Measurements from ENCODE around the gene KIAA0825.

Gene KIAA0825

DNA sequence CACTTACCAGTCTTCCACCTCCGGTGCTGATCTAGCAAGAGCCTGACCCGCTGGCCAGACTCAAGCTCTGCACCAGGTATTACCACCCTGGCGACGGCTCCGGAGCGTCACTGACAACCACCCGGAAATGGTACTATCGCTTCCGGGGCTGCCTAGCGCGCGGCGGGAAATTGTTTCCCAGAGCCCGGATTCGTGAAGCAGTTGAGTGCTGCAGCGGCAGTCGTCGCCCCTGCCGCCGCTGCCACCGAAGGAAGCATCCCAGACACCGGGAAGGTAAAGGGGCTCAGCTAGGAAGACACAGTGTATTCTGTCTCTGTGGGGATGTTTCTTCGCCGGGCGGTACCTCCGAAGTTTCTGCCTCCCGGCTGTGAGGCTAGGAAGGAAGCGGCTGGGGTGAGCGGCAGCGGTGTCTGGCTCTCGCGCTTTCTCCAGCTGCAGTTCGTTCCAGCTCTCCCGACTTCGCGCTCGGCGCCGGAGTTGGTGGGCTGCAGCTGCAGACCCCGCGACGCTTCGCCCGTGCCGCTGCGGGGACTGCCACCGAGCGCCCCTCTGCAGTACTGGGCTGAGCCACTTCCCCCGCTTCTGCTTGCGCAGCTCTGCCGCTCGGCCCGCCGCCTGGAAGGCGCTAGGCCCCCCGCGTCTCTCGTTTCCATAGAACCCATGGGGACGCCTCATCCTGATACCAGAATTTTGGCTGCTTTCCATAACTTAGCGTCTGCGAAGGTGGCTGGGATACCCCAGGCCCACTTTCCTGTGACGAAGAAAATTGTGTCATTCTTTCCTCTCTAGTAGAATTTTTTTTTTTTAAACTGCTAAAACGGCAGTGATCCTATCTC lies at the start of gene KIAA0825, which contains the start of gene SLF1:
TSS of gene KIAA0825 (minus strand) at position 112 of the 836 bp plus-strand sequence. CDS start 81,478 bp downstream, outside the sequence.
TSS of gene SLF1 (plus strand) at position 177 of the 836 bp plus-strand sequence. CDS start 10,142 bp downstream, outside the sequence.
- peak; percentile 78 for DNase-seq (ENCODE audit: low spot score)

GRCh38 chr5:94667937-94668336 lies 49.5 kb upstream of the KIAA0825 start:
- DNase-seq (ENCODE audit: low spot score), result no peak

DNA sequence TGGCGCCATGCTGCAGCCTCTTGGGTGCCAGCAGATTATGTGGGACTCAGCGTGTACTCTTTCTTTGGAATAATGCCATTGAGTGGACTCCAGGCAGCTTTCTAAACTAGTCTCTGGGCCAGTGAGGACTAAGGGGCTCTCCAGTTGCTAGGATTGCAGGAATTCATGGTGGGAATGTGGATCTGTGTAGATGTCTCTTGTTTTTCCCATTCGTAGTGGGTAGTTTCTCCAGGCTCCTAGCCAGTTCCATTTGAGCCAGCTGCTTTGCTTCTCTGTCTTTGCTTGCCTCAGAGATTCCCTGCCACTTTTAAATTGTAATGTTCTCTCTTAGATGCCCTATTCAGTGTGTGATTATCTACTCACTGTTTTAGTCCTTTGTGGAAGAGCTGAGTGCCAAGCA lies 42.7 kb upstream of the KIAA0825 start:
- no peak for DNase-seq (ENCODE audit: low spot score)

GRCh38 chr5:94660506-94660905 lies 42.1 kb upstream of the KIAA0825 start:
- no peak for DNase-seq (ENCODE audit: low spot score)

- DNase-seq (ENCODE audit: low spot score), result no peak
These were observed 39.9 kb upstream of the KIAA0825 start for GRCh38 chr5:94658272-94658671.

GRCh38 chr5:94649874-94650273 lies 31.5 kb upstream of the KIAA0825 start:
- DNase-seq (ENCODE audit: low spot score), result no peak

DNA sequence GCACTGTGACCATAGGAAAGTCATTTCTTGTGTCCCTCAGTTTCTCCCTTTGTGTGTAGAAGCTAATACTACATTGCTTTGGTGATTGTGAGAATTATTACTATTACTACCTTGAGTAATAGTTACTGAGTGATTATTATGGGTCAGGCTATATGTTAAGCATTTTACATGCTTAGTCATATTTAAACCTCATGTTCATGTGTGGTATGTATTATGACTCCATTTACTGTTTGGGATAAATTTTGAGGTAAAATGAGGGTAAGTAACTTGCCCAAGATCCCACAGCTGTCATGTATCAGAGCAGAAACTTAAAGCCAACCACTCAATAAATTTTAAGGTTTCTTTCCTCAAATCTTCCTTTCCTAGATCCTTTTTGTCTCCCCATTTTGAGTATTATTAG lies 28.4 kb upstream of the KIAA0825 start:
- DNase-seq (ENCODE audit: low spot score), result no peak

DNA sequence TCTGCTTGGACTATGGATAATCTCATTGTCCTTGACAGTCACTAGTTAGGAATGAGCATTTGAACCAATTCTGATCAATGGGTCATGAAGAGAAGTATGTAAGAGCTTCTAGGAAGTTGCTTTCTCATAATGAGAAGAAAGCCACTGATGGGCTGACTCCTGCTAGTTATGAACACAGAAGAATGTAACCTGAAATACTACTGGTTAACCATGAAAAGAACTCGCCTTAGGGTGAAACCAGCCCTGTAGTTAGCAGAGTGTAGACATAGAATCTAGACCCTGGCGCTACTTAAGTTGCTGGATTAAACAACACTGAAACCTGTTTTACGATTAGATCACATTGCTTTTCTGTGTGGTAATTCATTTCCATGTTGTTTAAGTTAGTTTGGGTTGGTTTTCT lies 26.6 kb upstream of the KIAA0825 start:
- no peak for DNase-seq (ENCODE audit: low spot score)

DNA sequence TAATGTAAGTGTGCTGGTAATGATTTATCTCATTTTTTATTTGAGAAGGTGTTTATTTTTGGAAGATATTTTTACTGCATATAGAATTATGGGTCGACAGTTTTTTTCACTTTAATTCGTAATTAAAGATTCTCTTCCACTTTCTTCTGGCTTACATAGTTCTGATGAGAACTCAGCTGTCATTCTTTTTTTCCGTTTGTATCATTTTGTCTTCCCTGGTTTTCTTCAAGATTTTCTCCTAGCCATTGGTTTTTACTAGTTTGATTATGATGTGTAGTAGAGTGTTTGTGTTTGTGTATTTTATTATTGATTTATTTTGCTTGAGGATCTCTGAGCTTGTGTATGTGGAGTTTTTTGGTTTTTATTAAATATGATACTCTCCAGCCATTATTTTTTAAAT lies 21.8 kb upstream of the KIAA0825 start:
- no peak for DNase-seq (ENCODE audit: low spot score)

DNA sequence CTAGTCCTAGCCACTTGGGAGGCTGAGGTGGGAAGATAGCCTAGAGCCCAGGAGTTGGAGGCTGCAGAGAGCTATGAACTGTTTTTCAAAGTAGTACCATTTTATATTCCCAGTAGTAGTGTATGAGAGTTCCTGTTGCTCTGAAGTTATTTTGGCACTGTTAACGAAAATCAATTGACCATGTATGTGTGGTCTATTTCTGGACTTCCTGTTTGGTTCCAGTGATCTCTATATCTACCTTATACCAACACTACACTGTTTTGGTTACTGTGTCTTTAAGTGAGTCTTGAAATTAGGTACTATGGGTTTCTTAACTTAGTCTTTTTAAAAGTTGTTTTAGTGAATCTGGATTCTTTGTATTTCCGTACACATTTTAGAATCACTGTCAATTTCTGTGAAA lies 13.6 kb upstream of the KIAA0825 start:
- DNase-seq (ENCODE audit: low spot score), result no peak

DNA sequence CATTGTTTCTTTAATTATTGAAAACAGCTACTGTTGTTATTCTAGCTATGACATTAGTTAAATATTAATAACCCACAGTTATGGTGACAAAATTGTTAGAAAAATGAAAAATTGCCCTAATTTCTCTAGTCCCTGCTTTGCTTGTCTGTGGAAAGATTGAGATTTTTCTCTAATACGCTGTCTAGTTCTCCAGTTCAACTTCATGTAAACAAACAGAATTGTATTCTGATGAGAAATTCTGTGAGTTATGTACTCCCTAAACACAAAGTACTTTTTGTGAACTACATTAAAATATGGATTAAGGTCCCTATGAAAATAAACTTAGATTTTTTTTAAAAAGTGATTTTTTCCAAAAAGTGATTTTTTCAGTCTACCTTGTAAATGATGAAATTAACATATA lies 8.8 kb upstream of the KIAA0825 start:
- DNase-seq (ENCODE audit: low spot score), result no peak

DNA sequence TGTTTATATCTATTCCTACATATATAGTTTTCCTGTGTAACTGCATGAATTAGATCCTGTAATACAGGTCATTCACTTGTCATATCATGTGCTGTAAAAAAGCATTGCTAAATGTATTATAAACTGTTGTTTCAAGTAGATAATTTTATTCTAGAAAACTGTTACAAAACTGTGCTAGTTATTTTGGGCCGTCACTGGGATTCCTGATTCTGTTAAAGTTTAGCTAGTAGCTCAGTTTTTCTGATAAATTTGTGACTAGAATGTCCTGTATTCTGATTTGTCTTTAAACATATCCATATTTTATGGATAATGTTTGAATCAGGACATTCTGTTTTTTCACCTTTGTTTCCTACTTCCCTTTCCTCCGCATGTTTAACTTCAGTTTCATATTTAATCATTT lies 5.5 kb upstream of the KIAA0825 start:
- DNase-seq (ENCODE audit: low spot score), result no peak

DNA sequence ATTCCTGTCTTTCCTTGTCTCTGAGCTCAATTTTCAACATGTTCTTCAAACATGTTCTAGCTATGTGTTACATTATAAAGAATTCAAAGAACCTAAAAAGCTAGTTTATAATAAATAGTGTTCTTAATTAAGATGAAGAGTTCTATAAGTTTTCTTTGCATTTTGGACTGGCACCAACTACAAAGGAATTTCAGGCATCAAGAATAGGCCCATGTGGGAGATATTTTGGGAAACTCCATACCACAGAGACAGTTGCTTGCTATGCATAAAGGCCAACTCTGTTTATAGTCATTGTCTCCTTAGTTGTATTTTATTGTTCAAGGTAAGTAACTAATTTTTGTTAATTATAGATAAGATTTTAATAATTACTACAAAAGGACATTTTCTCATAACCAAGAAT lies 4.6 kb upstream of the KIAA0825 start:
- DNase-seq (ENCODE audit: low spot score), result no peak

DNA sequence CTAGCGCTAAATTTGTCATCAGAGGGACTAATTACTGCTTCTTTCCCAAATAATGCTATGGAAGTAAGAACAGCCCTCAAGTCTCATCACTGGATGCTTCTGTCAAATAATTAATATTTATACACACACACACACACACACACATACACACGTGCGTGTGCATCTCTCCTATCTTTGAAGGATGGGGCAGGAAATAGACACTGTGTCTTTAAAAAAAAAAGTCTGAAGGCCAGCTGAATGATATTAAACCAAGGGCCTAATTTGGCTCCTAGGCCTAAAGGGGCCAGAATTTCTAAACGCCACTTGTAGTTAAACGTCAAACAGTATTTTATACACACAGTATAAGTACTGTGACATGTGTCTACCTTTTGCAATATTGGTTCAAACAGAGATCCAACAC lies 3.4 kb upstream of the KIAA0825 start:
- DNase-seq (ENCODE audit: low spot score), result no peak

- no peak for DNase-seq (ENCODE audit: low spot score)
These were observed 1.9 kb upstream of the KIAA0825 start for GRCh38 chr5:94620256-94620655.

GRCh38 chr5:94618029-94618492 lies 343 bp downstream of the KIAA0825 start:
- DNase-seq (ENCODE audit: low spot score), result peak; percentile 77

GRCh38 chr5:94615862-94616261 lies 2.5 kb downstream of the KIAA0825 start:
- no peak for DNase-seq (ENCODE audit: low spot score)

- no peak for DNase-seq (ENCODE audit: low spot score)
These were observed 4.1 kb downstream of the KIAA0825 start for GRCh38 chr5:94614156-94614805.

DNA sequence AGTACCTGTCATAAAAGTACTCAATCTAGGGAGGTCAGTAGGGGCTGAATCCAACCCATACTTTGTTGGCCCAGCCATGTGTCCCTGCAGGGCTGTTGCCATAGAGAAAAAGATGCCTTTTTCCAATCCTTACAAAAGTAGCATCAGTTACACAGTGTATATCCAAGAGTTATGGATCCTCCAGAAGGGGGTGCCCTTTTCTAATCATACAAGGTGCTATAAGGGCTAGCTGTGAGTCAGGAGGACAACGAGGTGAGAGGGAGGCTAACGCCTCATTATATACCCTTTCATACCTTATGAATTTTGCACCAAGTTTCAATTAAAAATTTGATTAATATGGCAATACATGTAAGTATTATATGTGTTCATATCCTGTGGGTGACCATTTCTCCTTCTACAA lies 4.8 kb downstream of the KIAA0825 start:
- peak; percentile 43 for DNase-seq (ENCODE audit: low spot score)

- DNase-seq (ENCODE audit: low spot score), result no peak
These were observed 23.0 kb downstream of the KIAA0825 start for GRCh38 chr5:94595281-94595840.

GRCh38 chr5:94577466-94578245 lies 40.7 kb downstream of the KIAA0825 start:
- no peak for DNase-seq (ENCODE audit: low spot score)

DNA sequence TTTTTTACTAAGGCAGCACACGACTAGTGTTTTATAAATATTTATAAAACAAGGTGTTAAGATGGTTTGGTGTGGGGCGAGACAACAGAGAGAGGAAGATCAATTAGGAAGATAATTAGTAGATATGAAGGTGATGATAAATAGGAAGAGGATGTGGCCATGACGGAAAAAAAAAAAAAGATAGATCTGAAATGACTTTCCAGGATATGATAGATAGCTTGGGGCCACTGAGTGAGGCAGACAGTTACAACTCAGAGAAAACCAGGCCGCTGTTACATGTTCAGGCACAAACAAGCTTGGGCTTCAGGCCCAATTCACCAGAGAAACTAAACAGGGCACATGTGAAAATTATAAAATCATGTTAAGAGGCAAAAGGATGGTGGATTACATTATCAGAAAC lies 43.2 kb downstream of the KIAA0825 start:
- DNase-seq (ENCODE audit: low spot score), result no peak

Measured in hematopoietic multipotent progenitor cell treated with erythropoietin and hydrocortisone succinate and interleukin-3 and kit ligand, for 15 days (in vitro differentiated cells).